ENCODE data around the gene ST14.

Gene ST14

DNA sequence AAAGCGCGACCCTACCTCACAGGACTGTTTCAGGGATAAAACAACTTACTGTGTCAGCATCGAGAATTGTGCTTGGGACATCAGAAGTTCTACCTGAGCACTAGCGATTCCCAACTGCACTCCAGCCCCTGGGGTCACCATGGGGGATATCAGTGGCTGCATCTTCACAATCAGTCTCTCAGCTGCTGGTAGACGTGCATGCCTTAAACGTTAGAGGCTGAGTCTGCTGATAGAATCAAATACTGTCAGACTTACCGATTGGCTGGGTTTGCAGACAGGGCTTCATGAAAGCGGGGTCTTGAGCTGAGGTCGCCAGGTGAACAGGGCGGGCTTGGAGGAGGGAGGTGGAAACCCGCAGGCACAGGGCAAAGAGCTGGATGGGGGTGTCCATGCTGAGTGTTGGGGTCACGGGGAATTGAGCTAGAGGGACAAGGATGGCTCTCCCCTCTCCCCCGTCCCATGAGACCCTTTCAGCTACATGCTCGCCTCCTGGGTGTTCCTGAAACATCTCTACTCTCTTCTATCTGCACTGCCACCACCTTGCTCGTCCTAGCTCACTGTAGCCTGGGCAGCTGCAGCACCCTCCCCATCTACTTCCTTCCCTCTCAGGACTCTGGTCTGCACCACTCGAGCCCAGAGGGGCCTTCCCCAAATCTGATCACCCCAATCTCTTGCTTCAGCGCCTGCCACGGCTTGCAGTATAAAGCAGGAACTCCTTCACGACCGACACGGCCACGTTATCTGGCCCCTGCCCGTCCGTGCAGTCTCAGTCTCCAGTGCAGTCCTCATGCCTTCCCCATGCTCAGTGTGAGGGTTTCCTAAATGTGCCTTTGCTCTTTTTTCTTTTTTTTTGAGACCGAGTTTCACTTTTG is 43.5 kb downstream of the ST14 start:
- TF ChIP-seq, protein P1, sequence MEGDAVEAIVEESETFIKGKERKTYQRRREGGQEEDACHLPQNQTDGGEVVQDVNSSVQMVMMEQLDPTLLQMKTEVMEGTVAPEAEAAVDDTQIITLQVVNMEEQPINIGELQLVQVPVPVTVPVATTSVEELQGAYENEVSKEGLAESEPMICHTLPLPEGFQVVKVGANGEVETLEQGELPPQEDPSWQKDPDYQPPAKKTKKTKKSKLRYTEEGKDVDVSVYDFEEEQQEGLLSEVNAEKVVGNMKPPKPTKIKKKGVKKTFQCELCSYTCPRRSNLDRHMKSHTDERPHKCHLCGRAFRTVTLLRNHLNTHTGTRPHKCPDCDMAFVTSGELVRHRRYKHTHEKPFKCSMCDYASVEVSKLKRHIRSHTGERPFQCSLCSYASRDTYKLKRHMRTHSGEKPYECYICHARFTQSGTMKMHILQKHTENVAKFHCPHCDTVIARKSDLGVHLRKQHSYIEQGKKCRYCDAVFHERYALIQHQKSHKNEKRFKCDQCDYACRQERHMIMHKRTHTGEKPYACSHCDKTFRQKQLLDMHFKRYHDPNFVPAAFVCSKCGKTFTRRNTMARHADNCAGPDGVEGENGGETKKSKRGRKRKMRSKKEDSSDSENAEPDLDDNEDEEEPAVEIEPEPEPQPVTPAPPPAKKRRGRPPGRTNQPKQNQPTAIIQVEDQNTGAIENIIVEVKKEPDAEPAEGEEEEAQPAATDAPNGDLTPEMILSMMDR (IDR thresholded peaks at IDR 0.05; ENCODE audit: low read depth, low read length) = no peak
- H3K4me3 ChIP-seq (ENCODE audit: low read depth, low read length) = no peak overlapping the region

DNA sequence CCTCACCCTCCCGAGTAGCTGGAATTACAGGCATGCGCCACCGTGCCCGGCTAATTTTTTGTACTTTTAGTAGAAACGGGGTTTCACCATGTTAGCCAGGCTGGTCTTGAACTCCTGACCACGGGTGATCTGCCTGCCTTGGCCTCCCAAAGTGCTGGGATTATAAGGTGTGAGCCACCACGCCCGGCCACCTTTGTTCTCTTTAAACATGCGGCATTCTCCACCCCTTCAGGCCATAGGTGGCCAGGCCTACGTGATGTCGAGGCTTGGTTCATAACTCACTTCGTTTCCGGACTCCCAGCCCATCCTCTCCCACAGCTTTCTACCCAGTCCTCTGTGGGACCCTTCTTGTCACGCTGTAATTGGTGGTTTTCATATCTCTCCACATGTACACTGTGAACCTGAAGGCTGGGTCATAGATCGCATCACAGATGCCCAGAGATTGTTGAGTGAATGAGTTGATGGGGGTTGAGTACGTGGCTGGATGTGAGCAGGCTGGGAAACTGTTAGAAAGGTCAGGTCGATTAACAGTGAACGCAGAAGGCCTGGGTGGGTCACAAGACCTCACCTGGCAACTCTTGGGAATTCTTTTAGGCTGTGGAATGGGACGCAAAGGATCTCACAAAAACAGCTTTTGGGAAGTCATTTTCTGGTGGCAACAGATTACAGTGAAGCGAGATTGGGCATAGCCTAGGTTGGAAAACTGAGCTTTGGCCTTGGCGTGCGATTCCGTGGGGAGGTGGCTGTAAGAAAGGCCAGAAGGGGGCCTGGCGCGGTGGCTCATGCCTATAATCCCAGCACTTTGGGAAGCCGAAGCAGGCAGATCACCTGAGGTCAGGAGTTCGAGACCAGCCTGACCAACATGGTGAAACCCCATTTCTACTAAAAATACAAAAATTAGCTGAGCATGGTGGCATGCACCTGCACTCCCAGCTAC is 44.5 kb downstream of the ST14 start:
- TF ChIP-seq, protein P1 (IDR thresholded peaks at IDR 0.05; ENCODE audit: low read depth, low read length) = no peak
- H3K4me3 ChIP-seq (ENCODE audit: low read depth, low read length) = no peak overlapping the region

DNA sequence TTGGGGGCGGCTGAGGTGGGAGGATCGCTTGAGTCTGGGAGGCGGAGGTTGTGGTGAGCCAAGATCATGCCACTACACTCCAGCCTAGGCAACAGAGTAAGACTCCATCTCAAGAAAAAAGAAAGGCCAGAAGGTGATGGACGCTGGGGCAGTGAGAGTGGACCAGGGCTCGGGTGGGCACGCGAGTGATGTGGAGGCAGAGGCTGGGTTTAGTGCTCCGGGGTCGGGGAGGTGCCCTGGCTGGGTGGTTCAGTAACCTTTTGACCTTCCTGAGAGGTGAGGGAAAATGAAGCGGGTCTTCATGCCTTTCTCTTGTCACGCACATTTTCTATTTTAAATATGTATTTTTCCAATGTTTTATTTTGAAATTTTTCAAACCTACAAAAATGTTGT is 45.1 kb downstream of the ST14 start:
- TF ChIP-seq, protein P1 (IDR thresholded peaks at IDR 0.05; ENCODE audit: low read depth, low read length) = no peak
- H3K4me3 ChIP-seq (ENCODE audit: low read depth, low read length) = no peak overlapping the region

DNA sequence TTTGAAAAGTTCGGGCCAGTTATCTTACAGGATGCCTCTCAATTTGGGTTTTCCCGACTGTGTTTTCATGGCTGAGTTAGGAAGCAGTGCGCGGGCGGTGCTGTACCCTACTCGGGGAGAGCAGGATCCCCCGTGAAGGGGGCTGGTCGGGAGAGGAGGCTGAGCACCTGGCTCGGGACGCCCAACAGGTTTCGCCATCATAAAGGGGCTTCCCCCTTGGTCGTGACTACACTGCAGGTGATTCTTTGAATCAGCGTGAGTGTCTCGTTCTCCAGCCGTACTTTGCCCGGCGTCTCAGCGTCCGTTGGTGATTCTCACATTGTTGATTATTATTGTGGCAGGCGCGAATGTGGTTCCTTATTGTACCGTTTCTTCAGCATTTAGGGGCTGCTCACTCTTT is 46.6 kb downstream of the ST14 start:
- TF ChIP-seq, protein P1 (IDR thresholded peaks at IDR 0.05; ENCODE audit: low read depth, low read length) = no peak
- H3K4me3 ChIP-seq (ENCODE audit: low read depth, low read length) = no peak overlapping the region

DNA sequence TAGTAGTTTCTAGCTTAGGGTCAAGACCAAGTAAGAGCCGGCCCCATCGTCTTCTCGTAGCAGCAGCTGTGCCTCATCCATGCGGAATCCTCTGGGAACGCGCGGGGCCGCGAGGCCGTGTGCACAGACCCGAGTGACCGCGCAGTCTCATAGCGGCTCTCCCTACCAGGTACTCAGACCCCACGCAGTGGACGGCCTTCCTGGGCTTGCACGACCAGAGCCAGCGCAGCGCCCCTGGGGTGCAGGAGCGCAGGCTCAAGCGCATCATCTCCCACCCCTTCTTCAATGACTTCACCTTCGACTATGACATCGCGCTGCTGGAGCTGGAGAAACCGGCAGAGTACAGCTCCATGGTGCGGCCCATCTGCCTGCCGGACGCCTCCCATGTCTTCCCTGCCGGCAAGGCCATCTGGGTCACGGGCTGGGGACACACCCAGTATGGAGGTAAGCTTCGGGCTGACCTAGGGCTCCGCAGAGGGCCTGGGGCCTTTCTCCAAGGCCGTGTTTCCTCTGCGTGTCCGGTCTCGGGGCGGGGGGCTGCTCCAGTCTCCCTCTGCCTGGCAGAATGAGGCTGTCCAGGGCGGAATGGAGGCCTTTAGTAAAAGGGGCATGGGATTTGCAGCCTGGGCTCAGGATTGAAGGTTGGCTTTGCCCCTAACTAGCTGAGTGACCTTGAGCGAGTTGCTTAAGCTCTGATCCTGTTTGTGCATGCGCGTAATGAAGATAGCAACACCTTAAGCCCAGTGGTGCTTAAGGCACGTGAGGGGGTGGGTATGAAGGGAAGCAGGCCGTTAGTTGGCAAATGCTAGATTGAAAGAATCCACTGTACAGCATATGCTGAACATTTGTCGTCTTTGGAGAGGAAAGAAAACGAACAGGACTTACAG is 48.9 kb downstream of the ST14 start:
- TF ChIP-seq, protein P1 (IDR thresholded peaks at IDR 0.05; ENCODE audit: low read depth, low read length) = no peak

DNA sequence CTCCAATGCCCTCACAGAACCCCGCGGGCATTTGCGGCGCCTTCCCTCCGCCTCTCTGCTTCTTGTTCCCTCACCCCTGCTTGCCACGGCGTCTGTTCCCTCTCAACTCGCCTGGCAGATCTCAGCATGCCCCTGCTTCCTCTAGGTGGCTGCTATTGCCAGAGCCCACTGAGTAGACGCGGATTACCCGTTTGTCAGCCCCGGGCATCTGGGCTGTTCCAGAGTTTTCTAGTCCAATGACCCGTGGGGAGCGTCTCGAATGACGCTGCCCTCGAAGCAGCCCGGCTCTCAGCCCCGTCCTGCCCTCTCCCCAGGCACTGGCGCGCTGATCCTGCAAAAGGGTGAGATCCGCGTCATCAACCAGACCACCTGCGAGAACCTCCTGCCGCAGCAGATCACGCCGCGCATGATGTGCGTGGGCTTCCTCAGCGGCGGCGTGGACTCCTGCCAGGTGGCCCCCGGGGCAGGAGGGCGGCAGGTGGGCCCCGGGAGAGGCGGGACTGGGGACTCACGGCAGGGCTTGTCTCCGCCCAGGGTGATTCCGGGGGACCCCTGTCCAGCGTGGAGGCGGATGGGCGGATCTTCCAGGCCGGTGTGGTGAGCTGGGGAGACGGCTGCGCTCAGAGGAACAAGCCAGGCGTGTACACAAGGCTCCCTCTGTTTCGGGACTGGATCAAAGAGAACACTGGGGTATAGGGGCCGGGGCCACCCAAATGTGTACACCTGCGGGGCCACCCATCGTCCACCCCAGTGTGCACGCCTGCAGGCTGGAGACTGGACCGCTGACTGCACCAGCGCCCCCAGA is 49.7 kb downstream of the ST14 start:
- TF ChIP-seq, protein P1 (IDR thresholded peaks at IDR 0.05; ENCODE audit: low read depth, low read length) = no peak
- H3K4me3 ChIP-seq (ENCODE audit: low read depth, low read length) = no peak overlapping the region

More for the DNA sequence above, 48.9 kb downstream of the ST14 start:
- H3K4me3 ChIP-seq (ENCODE audit: low read depth, low read length) = no peak overlapping the region

Measured in WI38 (cell line).